Adrenal gland (tissue), 5 donors: ENCODE measurements around the gene HPSE.

Source experiments
- POLR2A ChIP-seq, 2 donors: fragments of 450-650 bp; IDR thresholded peaks; one replicate each; pipeline ENCODE4 v1.6.1; 2017; ENCODE audit warnings: antibody characterized with exemption in 2 of 2, mild to moderate bottlenecking in 2 of 2, moderate library complexity in 1 of 2
- TF ChIP-seq, protein P1 (sequence below), 6 experiments: fragments of 450-650 bp in 4 of 6; fragments of 200-600 bp in 2 of 6; sonication (generic) in 1 of 6; IDR thresholded peaks; 1 replicate in 5 of 6; 2 replicates in 1 of 6; pipeline versions ENCODE4 v1.5.1 to v1.8.0; 2016 to 2021; ENCODE audit warnings: antibody characterized with exemption in 6 of 6, mild to moderate bottlenecking in 2 of 6, moderate library complexity in 1 of 6
- donor health status: DM: no; HTN: no; CAD: no.

GRCh38 chr4:83268491-83268890 lies 66.2 kb downstream of the HPSE start:
- TF ChIP-seq, protein P1, sequence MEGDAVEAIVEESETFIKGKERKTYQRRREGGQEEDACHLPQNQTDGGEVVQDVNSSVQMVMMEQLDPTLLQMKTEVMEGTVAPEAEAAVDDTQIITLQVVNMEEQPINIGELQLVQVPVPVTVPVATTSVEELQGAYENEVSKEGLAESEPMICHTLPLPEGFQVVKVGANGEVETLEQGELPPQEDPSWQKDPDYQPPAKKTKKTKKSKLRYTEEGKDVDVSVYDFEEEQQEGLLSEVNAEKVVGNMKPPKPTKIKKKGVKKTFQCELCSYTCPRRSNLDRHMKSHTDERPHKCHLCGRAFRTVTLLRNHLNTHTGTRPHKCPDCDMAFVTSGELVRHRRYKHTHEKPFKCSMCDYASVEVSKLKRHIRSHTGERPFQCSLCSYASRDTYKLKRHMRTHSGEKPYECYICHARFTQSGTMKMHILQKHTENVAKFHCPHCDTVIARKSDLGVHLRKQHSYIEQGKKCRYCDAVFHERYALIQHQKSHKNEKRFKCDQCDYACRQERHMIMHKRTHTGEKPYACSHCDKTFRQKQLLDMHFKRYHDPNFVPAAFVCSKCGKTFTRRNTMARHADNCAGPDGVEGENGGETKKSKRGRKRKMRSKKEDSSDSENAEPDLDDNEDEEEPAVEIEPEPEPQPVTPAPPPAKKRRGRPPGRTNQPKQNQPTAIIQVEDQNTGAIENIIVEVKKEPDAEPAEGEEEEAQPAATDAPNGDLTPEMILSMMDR (IDR thresholded peaks at IDR 0.05): no peak
- TF ChIP-seq POLR2A (IDR thresholded peaks at IDR 0.05): no peak
